GM18502 (cell line): ENCODE measurements around the gene KPNA1.

Source experiments
- ATAC-seq: cut with Tn5 transposase; IDR thresholded peaks from one replicate; pipeline ENCODE4 v1.9.1; 2021; ENCODE audit warnings: mild to moderate bottlenecking; ENCODE audit not compliant: unreplicated experiment, poor library complexity

Gene KPNA1

DNA sequence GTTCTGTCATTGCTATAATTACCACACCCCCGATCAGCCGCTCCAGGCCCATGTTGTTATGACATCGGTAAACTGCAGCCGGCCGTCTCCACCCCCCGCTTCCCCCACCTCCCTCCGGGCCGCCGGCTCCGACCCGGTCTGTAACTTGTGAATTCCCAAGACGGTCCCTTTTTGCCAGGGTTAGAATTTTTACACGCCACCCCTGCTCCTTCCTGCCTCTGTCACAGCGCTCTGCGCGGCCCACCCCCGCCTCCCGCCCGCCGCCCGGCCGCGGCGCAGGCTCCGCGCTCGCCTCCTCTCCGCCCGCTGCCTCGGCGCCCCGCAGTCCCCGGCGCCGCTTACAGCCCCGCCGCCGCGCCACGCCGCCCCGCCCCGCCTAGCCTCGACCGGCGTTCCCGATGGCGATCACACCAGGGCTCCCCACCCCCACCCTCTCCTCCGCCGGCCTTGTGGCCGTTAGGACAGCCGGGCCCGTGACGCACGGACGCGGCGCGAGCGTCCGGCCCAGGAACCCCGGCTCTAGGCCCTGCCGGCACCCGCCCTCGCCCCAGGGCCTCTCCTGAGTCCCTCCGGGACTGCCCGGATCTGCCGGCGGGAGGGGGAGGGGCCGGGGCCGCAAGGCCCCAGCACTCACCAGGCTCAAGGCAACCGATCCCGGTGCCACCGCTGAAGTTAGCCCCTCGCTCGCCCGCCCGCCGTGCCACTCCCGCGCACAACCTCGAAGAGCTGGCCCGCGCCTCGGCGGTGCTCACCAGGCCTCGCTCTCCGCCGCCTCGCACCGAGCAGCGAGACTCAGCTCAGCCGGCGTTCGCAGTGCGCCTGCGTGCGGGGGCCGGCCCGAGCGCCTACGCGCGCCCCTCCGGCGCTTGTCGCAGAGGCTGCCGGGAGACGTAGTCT, at the start of gene KPNA1:
KPNA1 (minus strand) TSS at position 817 of the 897 bp plus-strand sequence. CDS start 18,374 bp downstream, outside the sequence.
- ATAC-seq: peak; percentile 90

DNA sequence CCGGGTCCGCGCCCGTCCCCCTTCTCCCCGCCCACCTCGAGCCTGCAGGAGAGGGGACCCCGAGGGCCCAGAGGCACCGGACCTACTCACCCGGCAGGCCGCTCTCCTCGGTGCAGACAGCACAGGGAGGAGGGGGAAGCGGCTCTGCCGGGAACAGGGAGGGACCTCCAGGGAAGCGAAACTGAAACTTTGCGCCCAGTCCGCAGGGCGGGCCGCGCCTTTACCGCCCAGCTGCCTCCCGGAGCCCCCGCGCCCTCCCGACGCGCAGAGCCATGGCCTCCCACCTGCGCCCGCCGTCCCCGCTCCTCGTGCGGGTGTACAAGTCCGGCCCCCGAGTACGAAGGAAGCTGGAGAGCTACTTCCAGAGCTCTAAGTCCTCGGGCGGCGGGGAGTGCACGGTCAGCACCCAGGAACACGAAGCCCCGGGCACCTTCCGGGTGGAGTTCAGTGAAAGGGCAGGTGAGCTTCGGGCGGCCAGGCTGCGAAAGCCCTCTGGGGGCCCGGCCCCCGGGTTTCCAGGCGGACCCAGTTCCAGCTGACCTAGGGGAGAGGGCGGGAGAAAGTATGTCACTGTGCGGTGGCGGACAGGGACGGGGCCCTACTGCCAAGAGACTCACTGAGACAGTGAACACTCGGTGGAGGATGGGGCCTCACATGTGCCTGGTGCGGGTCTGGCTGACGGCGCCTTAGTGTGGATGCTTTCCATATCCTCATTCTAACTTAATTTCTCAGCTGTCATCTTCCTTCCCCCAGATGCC, 49.6 kb upstream of the KPNA1 start, which contains the start of the genes DTX3L and PARP9:
DTX3L (plus strand) TSS at position 184 of the 758 bp plus-strand sequence; CDS start at position 273, 89 bp downstream.
PARP9 (minus strand) TSS at position 146 of the 758 bp plus-strand sequence. CDS start 4,680 bp downstream, outside the sequence.
- ATAC-seq: peak; percentile 78

DNA sequence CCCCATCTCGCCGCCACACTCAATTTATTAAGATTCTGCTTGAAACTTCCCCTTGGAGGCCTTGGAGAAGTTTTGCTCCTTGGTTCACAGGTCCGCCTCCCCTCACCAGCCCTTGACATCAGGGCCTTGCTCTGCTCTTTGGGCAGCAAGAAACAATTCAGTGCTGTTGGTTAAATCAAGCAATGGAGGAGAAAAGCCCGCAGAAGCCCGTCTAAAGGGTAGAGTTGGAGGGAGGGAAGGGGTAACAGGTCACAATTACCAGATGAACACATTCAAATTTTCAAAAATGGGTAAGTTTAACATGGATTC, 48.9 kb upstream of the KPNA1 start:
- ATAC-seq: peak; percentile 12

DNA sequence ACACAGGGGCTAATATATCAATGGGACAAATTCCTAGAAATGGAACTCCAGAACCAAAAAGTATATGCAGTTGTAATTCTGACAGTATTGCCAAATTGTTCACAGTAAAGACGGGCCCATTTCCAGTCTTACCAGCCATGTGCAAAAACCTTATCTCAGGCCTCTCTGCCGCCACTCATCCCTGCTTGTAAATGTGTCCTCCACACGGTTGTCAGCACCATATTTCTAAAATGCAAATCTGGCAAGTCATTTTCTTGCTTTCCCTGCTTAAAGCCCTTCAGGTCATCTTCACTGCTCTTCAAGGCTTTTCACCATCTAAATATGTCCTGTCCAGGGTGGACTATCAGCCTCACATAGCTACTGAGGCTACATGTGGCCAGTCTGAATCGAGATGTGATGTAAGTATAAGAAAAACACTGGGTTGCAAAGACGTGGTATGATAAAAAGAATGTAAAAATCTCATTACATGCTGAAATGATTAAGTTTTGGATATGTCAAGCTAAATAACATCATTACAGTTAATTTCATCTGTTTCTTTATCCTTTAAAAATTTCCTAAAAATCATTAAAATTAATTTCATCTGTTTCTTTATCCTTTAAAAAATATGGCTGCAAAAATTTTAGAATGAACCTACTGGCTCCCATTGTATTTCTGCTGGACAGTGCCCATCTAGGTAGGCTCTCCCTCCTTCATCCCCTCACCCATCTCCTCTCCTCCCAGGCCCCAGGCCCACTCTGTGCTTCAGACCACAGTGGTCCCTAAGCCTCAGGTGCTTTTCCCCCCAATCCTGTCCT, 48.4 kb upstream of the KPNA1 start:
- ATAC-seq: no peak

DNA sequence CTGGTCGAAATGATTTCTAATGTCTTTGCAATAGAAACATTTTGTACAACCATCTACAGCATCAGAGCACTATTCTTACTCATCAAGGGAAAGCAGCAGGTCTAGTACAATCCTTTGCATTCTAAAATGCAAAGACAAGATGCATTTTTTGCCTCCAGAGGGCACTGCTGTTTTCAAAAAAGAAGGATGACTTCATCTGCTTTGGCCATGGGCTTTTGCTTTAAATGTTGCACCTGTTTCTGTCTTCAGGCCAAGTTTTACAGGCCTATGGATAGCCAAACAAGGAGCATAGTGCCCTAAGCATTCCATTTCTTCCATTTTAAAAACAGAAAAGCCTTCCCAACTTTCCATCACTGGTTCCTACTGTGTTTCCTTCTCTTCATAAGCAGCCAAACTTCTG, 45.9 kb upstream of the KPNA1 start:
- peak; percentile 33 for ATAC-seq

DNA sequence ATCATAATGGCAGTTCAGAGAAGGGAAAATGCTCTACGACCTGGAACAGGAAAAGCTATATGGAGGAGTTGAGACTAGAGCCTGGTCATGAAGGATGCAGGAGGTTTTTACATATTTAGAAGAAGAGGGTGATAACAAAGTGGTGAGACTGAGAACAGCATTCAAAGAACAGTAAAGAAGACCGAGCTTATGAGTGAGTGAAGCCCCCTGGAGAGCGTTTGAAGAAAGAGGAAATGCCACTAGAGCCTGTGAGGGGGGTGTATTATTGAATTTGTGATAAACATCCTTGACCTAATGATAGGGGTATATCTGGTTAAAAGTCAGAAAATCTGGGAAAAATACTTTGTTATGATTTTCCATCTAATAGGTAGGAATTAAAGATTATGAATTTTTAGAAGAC, 45.2 kb upstream of the KPNA1 start:
- no peak for ATAC-seq

DNA sequence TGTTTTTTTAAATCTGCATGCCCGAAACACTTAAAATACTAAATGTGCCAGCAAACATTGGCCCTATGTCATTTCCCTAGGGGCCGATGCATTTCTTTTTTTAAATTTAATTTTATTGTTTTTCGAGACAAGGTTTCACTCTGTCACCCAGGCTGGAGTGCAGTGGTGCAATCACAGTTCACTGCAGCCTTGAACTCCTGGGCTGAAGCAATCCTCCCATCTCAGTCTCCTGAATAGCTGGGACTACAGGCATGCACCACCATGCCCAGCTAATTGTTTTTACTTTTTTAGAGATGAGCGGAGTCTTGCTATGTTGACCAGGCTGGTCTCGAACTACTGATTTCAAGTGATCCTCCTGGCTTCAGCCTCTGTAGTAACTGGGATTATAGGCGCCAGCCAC, 43.9 kb upstream of the KPNA1 start:
- no peak for ATAC-seq

DNA sequence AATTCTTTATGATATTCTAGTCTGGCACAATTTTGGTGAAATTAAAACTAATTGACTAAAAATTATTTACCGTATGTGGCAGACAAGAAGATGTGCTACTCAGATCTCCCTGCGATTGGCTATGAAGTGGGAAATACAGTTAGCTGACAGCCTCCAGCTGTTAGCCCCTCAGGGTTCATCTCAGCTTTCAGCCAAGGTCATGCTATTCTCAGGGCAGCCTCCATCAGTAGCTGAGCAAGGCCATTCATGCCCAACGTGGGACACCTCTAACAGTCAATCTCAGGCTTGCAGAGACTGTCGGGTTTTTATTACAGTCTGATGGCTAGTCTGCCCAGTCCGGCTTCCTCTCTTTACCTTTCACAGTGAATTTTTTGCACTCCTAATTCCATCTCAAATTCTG, 42.6 kb upstream of the KPNA1 start:
- no peak for ATAC-seq

DNA sequence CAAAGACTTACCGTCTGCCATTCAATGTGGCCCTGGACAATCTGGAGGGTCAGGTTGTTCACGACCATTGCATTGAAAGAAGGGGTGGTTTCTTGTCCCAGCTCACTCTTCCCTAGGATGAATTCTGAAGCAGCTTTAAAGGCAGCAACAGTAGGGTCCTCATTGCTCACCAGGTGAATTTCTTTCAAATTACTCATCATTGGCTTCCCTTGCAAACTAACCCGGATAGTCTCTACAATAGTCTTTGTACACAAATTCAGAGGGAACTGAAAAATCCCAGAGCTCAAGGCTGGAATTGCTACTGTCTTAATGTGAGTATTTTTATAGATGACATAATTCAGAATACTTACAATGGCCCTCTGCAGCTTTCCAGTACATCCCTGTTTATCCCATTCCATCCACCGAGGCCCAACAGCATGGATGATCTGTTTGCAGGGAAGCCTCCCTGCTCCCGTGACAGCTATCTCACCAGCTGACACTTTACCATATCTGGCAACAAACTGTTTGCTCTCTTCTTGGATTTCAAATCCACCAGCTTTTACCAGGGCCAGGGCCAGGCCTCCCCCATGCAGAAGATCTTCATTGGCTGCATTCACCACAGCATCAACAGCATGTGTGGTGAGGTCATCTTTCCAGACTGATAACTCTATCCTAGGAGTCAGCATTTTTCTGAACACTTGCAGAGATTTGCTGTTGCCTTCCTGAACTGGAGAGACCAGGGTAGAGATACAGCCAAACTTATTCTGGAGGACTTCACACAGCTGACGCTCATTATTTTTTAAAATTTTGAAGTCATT, 40.7 kb upstream of the KPNA1 start:
- ATAC-seq: no peak

DNA sequence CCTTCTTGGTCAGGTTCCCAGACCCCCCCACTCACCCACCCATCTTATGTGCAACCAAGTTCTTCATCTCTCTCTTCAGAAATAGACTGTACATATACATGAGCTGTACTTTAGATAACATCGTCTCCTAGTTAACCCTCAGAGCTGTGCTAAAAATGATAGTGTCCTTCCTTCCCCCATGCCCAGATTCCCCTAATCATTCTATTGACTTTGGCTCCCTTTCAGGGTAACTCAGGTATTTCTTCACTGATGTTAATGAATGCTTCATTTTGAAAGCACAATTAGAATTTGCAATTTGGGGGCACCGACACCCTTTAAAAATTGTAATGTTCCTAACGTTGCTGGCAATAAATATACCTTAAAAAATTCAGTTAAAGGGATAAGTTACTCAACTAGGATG, 38.4 kb upstream of the KPNA1 start:
- no peak for ATAC-seq

DNA sequence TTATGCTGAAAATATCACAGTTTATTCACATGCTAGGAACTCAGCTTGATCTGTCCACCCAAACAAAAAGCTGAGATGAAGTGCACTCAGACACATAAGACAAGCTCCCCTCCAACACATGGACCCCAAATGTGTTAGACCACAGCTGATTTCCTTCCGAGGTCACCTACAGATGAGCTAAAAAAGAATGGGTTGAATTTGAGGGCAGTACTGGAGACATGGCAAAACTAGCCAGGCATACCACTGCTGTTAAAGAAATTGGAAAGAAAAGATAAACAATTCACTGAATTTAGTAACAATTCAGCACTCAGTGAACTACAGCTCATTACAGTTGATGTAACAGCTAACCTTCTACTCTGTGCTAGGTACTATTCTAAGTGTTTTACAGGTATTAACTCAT, 33.9 kb upstream of the KPNA1 start:
- ATAC-seq: no peak

DNA sequence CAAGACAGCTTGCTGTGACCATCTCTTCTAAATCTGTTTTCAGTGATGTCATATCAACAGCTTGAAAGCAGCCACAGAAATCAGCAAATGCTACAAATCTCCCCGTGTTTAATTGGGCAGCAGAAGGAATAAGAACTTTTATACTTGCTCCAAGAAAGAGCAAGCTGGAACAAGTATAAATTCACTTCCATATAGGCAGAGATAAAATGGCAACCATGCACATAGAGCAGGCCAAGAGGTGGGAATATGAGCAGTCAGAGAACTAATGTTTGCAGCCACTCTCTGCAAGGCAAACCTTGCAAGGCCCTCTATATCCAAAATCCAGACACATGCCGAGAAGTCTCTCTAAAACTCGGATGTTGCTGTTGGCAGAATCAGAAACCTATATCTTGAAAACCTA, 33.3 kb upstream of the KPNA1 start:
- no peak for ATAC-seq

DNA sequence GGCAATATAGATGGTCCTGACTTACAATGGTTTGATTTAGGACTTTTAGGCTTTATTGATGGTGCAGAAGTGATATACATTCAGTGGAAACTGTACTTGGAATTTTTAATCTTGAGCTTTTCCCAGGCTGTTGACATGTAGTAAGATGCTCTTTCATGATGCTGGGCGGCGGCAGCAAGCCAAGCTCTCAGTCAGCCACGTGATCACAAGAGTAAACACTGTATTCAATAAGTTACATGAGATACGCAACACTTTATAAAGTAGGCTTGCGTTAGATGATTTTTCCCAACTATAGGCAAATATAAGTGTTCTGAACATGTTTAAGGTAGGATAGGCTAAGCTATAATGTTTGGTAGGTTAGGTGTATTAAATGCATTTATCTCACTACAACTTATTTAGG, 31.4 kb upstream of the KPNA1 start:
- no peak for ATAC-seq

DNA sequence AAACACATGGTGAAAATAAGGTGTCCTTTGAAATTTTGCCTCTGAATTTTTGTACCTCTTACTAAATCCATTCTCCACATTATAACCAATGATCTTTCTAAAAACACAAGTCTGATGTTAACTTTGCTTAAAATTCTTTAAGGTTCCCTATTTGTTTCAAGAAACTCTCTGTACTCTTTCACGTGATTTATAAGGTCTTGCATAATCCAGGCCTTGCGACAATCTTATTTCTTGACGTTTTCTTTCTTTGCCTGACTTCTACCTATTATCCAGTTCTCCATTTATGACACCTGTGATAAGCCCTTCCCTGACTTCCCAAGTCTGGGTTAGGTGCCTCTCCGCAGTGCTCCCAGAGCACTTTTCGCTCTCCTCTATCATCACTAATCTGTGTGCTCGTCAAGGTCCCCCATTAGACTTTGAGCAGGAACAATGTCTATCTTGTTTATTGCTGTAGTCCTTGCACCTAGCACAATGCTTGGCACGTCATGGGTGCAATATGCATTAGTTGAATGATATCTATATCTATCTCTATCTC, 24.3 kb upstream of the KPNA1 start:
- ATAC-seq: no peak

DNA sequence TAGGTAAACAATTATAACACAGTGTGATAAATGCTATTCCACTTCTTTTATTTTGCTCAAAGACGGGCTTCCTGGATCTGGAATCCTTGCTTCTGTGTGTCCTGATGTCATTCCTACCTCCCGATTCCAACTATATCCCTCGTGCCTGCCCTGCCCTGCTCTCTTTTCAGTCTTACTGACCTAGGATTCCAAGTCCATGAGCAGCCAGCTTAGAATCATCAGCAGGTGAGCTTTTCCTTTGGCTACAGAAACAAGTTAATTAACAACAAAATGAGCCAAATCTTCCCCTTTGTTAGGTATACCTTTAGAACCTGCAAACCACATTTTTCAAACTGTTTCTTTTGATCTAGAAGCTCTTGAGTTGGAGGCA, 21.9 kb upstream of the KPNA1 start:
- no peak for ATAC-seq

DNA sequence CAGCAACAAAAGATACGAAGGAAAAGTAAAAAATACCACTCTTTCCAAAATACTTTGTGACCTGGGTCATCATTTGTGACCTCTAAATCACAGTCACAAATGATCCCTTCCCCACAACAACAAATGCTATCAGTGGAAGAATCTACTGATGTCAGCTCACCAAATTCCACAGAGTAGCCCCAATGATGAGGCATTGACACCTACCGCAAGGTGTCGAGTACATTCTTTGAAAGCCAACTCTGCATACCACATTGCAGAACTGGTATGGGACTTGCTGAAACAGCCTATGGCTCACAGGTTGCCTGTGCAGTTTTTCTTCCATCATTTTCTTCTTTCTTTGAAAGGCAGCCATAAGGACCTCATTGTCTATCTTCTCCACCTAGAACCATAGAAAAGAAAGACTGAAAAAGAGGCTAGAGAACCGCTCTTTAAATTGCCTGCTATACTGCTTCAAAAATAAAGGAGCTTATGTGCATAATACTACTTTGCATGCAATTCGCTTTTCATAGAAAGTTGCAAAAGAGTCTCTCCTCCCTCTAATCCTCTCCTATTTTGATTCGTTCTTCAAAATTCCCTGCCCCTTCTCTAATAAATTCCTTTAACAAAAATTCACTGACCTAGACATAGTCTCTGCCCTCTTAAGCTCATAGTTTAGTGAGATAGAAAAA, 21.4 kb upstream of the KPNA1 start:
- ATAC-seq: no peak

DNA sequence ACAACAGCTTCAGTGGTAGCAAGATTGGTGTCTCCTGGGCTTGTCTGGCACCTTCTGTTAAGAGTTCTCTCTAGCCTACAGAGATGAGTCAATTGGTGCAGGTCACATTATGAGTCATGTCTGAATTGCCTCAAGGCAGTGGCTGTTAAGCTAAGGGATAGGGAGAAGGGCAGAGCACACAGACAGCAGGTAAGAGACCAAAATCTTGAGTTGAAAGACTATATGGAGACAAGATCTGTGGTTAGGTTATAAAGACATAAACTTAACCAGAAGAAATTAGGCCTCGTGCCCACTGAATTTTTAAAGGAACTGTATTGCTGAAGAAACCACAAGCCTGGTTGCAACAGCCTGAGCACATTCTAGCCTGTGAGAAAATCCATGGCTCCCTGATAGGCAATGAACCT, 19.2 kb upstream of the KPNA1 start:
- ATAC-seq: peak; percentile 99

DNA sequence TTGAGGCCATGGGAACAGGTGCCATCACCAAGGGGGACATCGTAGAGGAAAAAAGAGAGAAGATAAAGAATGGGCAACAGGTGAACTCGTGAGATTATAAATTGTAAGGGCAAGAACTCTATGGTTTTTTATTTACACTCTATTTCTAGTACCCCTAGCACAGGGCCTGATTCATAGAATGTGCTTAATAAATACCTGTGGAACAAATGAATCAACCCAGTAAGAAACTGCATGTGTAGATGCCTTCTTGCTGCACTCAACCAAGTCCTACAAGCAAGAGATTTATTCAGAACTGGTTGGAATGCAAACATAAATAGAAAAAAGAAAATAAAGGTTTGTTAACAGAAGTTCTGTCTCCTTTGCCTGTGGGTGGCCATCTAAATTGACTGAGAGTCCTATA, 18.7 kb upstream of the KPNA1 start:
- ATAC-seq: no peak

DNA sequence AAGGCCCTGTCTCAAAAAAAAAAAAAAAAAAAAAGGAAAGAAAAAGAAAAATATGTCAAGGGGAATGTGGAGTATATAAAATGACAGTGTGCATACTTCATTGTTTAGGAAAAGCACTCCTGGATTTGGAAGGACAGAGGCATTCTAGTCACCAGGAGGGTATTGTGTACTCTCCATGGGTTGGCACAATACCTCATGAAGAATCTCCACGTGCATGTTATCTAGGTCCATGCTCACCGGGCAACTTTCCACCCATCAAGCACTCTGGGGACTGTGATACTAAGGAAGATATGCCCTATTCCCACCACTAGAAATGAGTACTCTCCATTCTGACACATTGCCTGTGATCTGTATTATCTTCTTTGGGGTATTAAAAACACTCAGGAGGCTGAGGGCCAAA, 15.4 kb upstream of the KPNA1 start:
- ATAC-seq: no peak
